HG03442 (cell line): ENCODE measurements around the gene AARS1.
A peak's percentile ranks its signal among the peaks of the same experiment; 100 is the strongest.
"Not testable (repeated sequence)": the region's sequence is repeated elsewhere in the genome, so short reads cannot be mapped to it uniquely, and the experiment has no call there.

Experiments used
- ATAC-seq: cut with Tn5 transposase; IDR thresholded peaks from one replicate; pipeline ENCODE4 v1.9.1; 2021; ENCODE audit warnings: mild to moderate bottlenecking, moderate library complexity; ENCODE audit not compliant: unreplicated experiment

The AARS1 gene

GRCh38 chr16:70289229-70290094 lies at the start of gene AARS1:
TSS of gene AARS1 (minus strand) at chr16:70289506. CDS start at chr16:70282763, 6,743 bp downstream.
- ATAC-seq = peak; percentile 97

- no peak for ATAC-seq
These were observed 48.5 kb upstream of the AARS1 start for GRCh38 chr16:70337814-70338213.

GRCh38 chr16:70332728-70333127 lies 43.4 kb upstream of the AARS1 start:
- ATAC-seq = not testable (repeated sequence)

GRCh38 chr16:70331588-70332358 lies 42.5 kb upstream of the AARS1 start:
- no peak for ATAC-seq

- no peak for ATAC-seq
These were observed 41.8 kb upstream of the AARS1 start for GRCh38 chr16:70331091-70331490.

- no peak for ATAC-seq
These were observed 35.9 kb upstream of the AARS1 start for GRCh38 chr16:70324998-70325747.

- ATAC-seq = no peak
These were observed 30.8 kb upstream of the AARS1 start for GRCh38 chr16:70320121-70320520.

- not testable (repeated sequence) for ATAC-seq
These were observed 18.4 kb upstream of the AARS1 start for GRCh38 chr16:70307726-70308125.

- no peak for ATAC-seq
These were observed 17.6 kb upstream of the AARS1 start for GRCh38 chr16:70306880-70307279.

- ATAC-seq = no peak
These were observed 15.7 kb upstream of the AARS1 start for GRCh38 chr16:70304892-70305448.

GRCh38 chr16:70302745-70303144 lies 13.4 kb upstream of the AARS1 start:
- ATAC-seq = no peak

GRCh38 chr16:70301121-70301520 lies 11.8 kb upstream of the AARS1 start:
- ATAC-seq = no peak

- ATAC-seq = peak; percentile 84
These were observed 10.0 kb upstream of the AARS1 start, which contains the start of gene DDX19B for GRCh38 chr16:70298988-70299938. TSS of gene DDX19B (plus strand) at chr16:70299186. CDS start at chr16:70299298, 112 bp downstream.

- ATAC-seq = no peak
These were observed 6.3 kb upstream of the AARS1 start for GRCh38 chr16:70295634-70296033.

GRCh38 chr16:70294385-70295025 lies 5.2 kb upstream of the AARS1 start:
- ATAC-seq = no peak

- ATAC-seq = not testable (repeated sequence)
These were observed 2.8 kb upstream of the AARS1 start for GRCh38 chr16:70292148-70292547.

- no peak for ATAC-seq
These were observed 1.7 kb upstream of the AARS1 start for GRCh38 chr16:70290949-70291519.

- not testable (repeated sequence) for ATAC-seq
These were observed 1.9 kb downstream of the AARS1 start for GRCh38 chr16:70287304-70287971.
